ENCODE results near the gene ZNF878. TPM values are rescaled to one million over a fixed set of nuclear protein-coding genes. Genes with fewer than 3 reads are reported as not detected.

The ZNF878 gene
- total and polyA plus RNA-seq, 9 of the 15 experiments (the other 6 are each of a cell fraction or from before 2014, with no cell fraction given) = 0.30 to 1.4 (median 0.50) TPM

DNA sequence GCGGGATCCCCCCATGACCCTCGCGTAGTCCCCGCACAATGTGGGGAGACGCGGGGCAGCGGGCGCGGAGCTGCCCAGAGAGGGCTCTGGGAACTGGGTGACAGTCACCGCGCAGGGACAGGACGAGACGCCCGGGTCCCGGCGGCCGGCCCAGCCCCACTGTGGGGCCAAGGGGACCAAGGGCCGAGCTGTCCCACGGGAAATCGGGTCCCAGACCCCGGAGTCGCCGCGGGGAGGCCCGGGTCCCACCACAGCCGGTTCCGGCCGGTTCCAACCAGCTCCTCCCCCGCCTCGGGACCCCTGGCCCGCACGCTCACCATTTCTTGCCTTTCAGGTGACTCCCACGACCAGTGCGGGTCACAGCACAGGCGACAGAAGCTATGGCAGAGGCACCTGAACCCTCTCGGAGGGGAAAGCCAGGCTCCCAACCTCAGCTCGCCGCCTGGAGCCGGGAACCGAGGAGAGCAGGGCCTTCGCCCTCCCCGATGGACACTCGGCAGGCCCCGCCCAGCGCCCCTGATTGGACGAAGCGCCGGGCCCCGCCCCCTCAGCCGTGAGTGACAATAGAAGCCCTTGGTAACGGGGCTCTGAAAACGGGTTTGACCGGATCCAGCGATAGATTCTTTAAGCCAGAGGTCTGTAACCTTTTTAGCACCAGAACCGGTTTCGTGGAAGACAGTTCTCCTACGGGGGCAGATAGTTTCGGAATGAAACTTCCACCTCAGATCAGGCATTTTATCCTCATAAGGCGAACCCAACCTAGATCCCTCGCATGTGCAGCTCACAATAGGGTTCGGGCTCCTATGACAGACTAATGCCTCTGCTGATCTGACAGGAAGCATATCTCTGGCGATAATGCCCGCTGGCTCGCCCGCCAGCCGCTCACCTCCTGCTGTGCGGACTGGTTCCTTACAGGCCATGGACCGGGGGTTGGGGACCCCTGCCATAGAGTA lies 17.3 kb downstream of the ZNF878 start, which contains the start of gene ZNF433 (continued):
- TF ChIP-seq, protein P1, sequence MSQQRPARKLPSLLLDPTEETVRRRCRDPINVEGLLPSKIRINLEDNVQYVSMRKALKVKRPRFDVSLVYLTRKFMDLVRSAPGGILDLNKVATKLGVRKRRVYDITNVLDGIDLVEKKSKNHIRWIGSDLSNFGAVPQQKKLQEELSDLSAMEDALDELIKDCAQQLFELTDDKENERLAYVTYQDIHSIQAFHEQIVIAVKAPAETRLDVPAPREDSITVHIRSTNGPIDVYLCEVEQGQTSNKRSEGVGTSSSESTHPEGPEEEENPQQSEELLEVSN (IDR thresholded peaks at IDR 0.05; ENCODE audit: borderline replicate concordance in 1 of 2, extremely low read depth in 1 of 2, insufficient read depth in 1 of 2, insufficient read length in 1 of 2, low read depth in 1 of 2, low read length in 1 of 2, poor library complexity in 1 of 2, severe bottlenecking in 1 of 2) = peak in 1 of 2 experiments; percentile 5
- TF ChIP-seq CBFA2T3 (IDR thresholded peaks at IDR 0.05) (no peak), TCF3 (CRISPR knock-in tag; IDR thresholded peaks at IDR 0.05) (no peak), ESRRB (CRISPR knock-in tag; IDR thresholded peaks at IDR 0.05; ENCODE audit: borderline replicate concordance) (no peak), SMC3 (conservative IDR thresholded peaks at IDR 0.05; ENCODE audit: insufficient read depth, low read depth, low read length) (no peak), SIX5 (IDR thresholded peaks at IDR 0.05; ENCODE audit: borderline replicate concordance in 1 of 2, insufficient read depth in 1 of 2, low read depth in 1 of 2, low read length in 2 of 2) (no peak), KAT7 (CRISPR knock-in tag; IDR thresholded peaks at IDR 0.05; ENCODE audit: borderline replicate concordance) (no peak), EP300 (IDR thresholded peaks at IDR 0.05; ENCODE audit: low read length) (no peak), ZNF717 (CRISPR knock-in tag; IDR thresholded peaks at IDR 0.05) (no peak), ZC3H11A (IDR thresholded peaks at IDR 0.05; ENCODE audit: low read depth, low read length) (no peak), SMAD2 (IDR thresholded peaks at IDR 0.05; ENCODE audit: low read depth, low read length) (no peak), NFRKB (IDR thresholded peaks at IDR 0.05; ENCODE audit: low read depth) (no peak), LEF1 (IDR thresholded peaks at IDR 0.05) (no peak), NCOR1 (IDR thresholded peaks at IDR 0.05) (no peak), ZBTB1 (CRISPR knock-in tag; IDR thresholded peaks at IDR 0.05; ENCODE audit: borderline replicate concordance, low read depth) (no peak), CBX5 (IDR thresholded peaks at IDR 0.05; ENCODE audit: borderline replicate concordance, low read depth) (no peak), HINFP (tag; conservative IDR thresholded peaks at IDR 0.05; ENCODE audit: low read depth) (no peak), PHF8 (IDR thresholded peaks at IDR 0.05; ENCODE audit: borderline replicate concordance, low read length) (peak; percentile 41), FOSL1 (tag; conservative IDR thresholded peaks at IDR 0.05) (no peak), RFX1 (IDR thresholded peaks at IDR 0.05) (peak; percentile 79)
- TF ChIP-seq, protein P2, sequence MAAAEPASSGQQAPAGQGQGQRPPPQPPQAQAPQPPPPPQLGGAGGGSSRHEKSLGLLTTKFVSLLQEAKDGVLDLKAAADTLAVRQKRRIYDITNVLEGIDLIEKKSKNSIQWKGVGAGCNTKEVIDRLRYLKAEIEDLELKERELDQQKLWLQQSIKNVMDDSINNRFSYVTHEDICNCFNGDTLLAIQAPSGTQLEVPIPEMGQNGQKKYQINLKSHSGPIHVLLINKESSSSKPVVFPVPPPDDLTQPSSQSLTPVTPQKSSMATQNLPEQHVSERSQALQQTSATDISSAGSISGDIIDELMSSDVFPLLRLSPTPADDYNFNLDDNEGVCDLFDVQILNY (CRISPR knock-in tag; IDR thresholded peaks at IDR 0.05) = no peak
- TF ChIP-seq, protein P3, sequence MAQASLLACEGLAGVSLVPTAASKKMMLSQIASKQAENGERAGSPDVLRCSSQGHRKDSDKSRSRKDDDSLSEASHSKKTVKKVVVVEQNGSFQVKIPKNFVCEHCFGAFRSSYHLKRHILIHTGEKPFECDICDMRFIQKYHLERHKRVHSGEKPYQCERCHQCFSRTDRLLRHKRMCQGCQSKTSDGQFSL (CRISPR knock-in tag; IDR thresholded peaks at IDR 0.05) = no peak
- TF ChIP-seq, protein P3 (tag; IDR thresholded peaks at IDR 0.05) = peak in 1 of 2 experiments; percentile 44; a peak in 1 of 4 replicates

Data from K562 (cell line).